Chondrocyte (in vitro differentiated cells): ENCODE measurements around the gene GCNT1. TPM values are rescaled to one million over a fixed set of nuclear protein-coding genes. Genes with fewer than 3 reads are reported as not detected.
A peak's percentile ranks its signal among the peaks of the same experiment; 100 is the strongest.
"Not testable (repeated sequence)": the region's sequence is repeated elsewhere in the genome, so short reads cannot be mapped to it uniquely, and the experiment has no call there.

Source experiments
- DNase-seq: peaks from one replicate; pipeline ENCODE4 v3.0.0; 2021; ENCODE audit warnings: mixed read lengths, low spot score
- H3K27ac Mint-ChIP-seq: one replicate; pipeline ENCODE4 v1.8.0; 2021; ENCODE audit warnings: mild to moderate bottlenecking, moderate library complexity, mixed read lengths; ENCODE audit not compliant: unreplicated experiment
- H3K27me3 Mint-ChIP-seq: 2 replicates; pipeline ENCODE4 v1.8.0; 2021; ENCODE audit warnings: low read depth, mixed read lengths
- H3K36me3 Mint-ChIP-seq: 2 replicates; pipeline ENCODE4 v1.8.0; 2021; ENCODE audit warnings: low read depth, mixed read lengths
- H3K4me1 Mint-ChIP-seq: 2 replicates; pipeline ENCODE4 v1.8.0; 2021; ENCODE audit warnings: low read depth, mild to moderate bottlenecking, mixed read lengths
- H3K4me3 Mint-ChIP-seq: one replicate; pipeline ENCODE4 v1.8.0; 2021; ENCODE audit warnings: mild to moderate bottlenecking, moderate library complexity, mixed read lengths; ENCODE audit not compliant: unreplicated experiment
- H3K9me3 Mint-ChIP-seq: 2 replicates; pipeline ENCODE4 v1.8.0; 2021; ENCODE audit warnings: low read depth, mixed read lengths
- total RNA-seq: library from RNA; stranded (reverse); gene quantifications from 3 replicates; pipeline ENCODE4 v1.2.1, GENCODE V29; 2021
- TF ChIP-seq, protein P1 (sequence below): fragments of 200-600 bp; sonication (generic); IDR thresholded peaks from 2 replicates; pipeline ENCODE4 v1.5.0; 2021; ENCODE audit warnings: antibody characterized with exemption, mild to moderate bottlenecking, moderate library complexity

GCNT1 gene
- total RNA-seq, 1 donor from 2014 or later, result 11.0 TPM

DNA sequence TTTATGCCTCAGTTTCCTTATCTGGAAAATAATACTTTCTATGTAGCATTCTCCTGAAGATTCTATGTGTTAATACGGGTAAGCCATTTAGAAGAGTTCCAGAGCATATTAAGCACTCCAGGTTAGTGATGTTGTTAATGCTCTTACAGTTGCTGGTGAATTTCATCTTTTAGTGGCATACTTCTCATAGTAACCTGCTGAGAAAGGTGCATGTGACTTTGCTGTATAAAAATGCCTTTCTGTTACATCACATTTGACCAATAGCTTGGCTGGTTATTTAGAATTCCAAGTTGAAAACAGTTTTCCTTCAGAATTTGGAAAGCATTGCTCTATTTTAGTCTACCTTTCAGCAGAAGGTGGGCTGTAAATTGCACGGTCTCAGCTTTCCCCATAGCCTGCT is 27.2 kb downstream of the GCNT1 start:
- peaks cover 2% of the 10 kb centered on the region for H3K36me3 Mint-ChIP-seq
- no peak overlapping the region for H3K4me3 Mint-ChIP-seq
- DNase-seq, result no peak
- H3K27ac Mint-ChIP-seq, result no peak overlapping the region
- no peaks in the 10 kb centered on the region for H3K27me3 Mint-ChIP-seq
- peaks cover 7% of the 10 kb centered on the region for H3K4me1 Mint-ChIP-seq
- H3K9me3 Mint-ChIP-seq, result peaks cover 2% of the 10 kb centered on the region
- TF ChIP-seq, protein P1, sequence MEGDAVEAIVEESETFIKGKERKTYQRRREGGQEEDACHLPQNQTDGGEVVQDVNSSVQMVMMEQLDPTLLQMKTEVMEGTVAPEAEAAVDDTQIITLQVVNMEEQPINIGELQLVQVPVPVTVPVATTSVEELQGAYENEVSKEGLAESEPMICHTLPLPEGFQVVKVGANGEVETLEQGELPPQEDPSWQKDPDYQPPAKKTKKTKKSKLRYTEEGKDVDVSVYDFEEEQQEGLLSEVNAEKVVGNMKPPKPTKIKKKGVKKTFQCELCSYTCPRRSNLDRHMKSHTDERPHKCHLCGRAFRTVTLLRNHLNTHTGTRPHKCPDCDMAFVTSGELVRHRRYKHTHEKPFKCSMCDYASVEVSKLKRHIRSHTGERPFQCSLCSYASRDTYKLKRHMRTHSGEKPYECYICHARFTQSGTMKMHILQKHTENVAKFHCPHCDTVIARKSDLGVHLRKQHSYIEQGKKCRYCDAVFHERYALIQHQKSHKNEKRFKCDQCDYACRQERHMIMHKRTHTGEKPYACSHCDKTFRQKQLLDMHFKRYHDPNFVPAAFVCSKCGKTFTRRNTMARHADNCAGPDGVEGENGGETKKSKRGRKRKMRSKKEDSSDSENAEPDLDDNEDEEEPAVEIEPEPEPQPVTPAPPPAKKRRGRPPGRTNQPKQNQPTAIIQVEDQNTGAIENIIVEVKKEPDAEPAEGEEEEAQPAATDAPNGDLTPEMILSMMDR, result no peak

DNA sequence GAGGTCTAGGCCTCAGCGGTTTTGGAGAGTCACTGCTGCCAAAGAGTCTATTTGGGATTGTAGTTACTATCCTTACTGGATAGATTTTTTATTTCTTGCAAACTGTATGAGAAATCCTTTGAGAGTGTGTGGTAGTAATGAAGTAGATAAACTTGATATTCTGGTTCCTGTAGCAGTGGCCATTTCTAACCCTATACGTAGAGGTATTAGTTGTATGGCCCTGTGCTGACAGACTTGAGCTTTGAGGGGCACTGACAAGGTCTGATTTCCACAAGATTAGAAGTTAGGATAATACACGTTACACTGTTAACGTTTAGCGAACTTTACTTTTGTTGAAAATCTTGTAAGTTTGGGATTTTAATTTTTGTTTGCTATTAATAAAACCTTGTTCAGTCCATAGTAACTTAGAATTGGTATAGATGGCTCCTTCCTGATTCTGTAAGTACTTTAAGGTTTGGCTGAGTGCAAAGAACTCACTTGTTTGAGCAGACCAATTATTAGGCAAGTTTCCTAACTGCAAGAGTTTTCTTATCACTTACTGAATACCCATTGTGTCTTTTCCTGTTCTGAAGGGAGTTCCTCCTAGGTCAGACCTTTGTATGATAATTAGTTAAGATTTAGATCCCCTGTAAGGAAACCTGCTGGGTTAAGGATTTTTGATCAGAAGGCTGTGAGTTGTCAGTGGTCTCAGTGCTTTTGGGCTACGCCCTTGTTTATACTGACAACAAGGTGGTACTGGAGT is 31.4 kb downstream of the GCNT1 start:
- TF ChIP-seq, protein P1, result no peak
- peaks cover 4% of the 10 kb centered on the region for H3K36me3 Mint-ChIP-seq
- no peak overlapping the region for H3K27ac Mint-ChIP-seq
- peaks cover 2% of the 10 kb centered on the region for H3K9me3 Mint-ChIP-seq
- no peak for DNase-seq
- H3K4me3 Mint-ChIP-seq, result no peak overlapping the region
- H3K27me3 Mint-ChIP-seq, result no peaks in the 10 kb centered on the region
- H3K4me1 Mint-ChIP-seq, result peaks cover 7% of the 10 kb centered on the region

DNA sequence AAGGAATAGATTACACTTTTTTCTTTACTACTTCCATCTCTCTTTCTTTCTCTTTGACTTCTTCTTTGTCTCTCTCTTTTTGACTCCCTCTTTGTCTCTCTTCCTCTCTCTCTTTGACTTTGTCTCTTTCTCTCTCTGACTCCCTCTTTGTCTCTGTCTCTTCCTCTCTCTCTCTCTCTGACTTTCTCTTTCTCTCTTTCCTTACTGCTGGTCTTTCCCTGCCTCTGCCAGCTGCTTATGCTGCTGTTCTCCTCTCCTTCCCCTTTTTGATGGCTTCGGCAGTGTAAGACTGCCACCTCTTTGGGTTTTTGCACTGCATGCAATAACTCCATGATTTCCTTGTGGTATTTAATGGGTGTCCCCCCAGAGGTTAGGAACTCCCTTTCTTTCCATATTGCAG is 32.1 kb downstream of the GCNT1 start:
- H3K9me3 Mint-ChIP-seq, DNase-seq, H3K27ac Mint-ChIP-seq, H3K36me3 Mint-ChIP-seq, H3K27me3 Mint-ChIP-seq, H3K4me3 Mint-ChIP-seq, H3K4me1 Mint-ChIP-seq: not testable (repeated sequence)

DNA sequence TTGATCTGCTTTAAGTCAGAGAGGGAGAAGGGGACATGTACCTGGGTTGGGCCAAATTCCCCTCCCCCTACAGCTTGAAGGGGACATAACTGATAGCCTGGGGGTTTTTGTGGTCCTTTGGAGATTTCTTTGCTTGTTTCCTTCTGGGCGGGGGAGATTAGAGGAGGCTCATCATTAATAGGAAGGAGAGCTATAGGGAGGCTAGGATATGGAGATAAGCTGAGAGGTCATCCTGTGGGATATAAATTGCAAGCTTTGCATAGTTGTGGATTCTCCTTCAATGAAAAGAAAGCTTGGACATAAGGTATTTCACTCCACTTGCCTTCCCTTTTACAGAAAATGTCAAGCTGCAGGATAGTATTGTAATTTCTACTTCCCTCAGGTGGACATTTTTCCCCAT is 34.5 kb downstream of the GCNT1 start:
- not testable (repeated sequence) for DNase-seq, H3K36me3 Mint-ChIP-seq, H3K27me3 Mint-ChIP-seq, H3K27ac Mint-ChIP-seq, H3K9me3 Mint-ChIP-seq, H3K4me3 Mint-ChIP-seq, H3K4me1 Mint-ChIP-seq

DNA sequence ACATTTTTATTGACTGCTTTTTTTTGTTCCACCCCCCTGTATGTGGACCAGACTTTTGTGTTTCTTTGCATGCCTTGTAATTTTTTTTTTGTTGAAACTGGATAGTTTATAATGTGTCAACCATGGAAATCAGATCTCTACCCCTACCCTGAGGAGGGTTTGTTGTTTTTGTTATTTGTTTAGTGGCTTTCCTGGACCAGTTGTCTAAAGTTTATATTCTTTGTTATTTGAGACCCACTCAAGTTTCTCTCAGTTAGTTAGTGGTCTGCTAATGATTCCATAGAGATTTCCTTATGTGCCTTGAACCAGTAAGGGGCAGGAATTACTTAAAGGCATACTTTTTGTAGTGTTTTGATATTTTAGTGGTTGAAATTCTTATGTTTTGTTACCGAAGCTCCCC is 41.1 kb downstream of the GCNT1 start:
- peaks cover 21% of the 10 kb centered on the region for H3K36me3 Mint-ChIP-seq
- no peaks in the 10 kb centered on the region for H3K27me3 Mint-ChIP-seq
- TF ChIP-seq, protein P1, result no peak
- peaks cover 16% of the 10 kb centered on the region for H3K4me1 Mint-ChIP-seq
- no peak for DNase-seq
- H3K27ac Mint-ChIP-seq, result peak overlapping the region; percentile 20
- H3K4me3 Mint-ChIP-seq, result no peak overlapping the region
- no peaks in the 10 kb centered on the region for H3K9me3 Mint-ChIP-seq

DNA sequence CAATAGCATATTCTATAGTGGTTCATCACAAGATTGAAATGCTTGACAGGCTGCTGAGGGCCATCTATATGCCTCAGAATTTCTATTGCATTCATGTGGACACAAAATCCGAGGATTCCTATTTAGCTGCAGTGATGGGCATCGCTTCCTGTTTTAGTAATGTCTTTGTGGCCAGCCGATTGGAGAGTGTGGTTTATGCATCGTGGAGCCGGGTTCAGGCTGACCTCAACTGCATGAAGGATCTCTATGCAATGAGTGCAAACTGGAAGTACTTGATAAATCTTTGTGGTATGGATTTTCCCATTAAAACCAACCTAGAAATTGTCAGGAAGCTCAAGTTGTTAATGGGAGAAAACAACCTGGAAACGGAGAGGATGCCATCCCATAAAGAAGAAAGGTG is 43.8 kb downstream of the GCNT1 start:
- peaks cover 9% of the 10 kb centered on the region for H3K4me1 Mint-ChIP-seq
- H3K9me3 Mint-ChIP-seq, result no peaks in the 10 kb centered on the region
- no peak for DNase-seq
- H3K27ac Mint-ChIP-seq, result no peak overlapping the region
- H3K4me3 Mint-ChIP-seq, result no peak overlapping the region
- H3K27me3 Mint-ChIP-seq, result no peaks in the 10 kb centered on the region
- TF ChIP-seq, protein P1, result no peak
- peaks cover 16% of the 10 kb centered on the region for H3K36me3 Mint-ChIP-seq
